HepG2 (cell line): ENCODE measurements around the gene ITGAE. TPM values are rescaled to one million over a fixed set of nuclear protein-coding genes. Genes with fewer than 3 reads are reported as not detected.

Source experiments
- FOXC1 ChIP-seq: sonication (generic); formaldehyde crosslinking; IDR thresholded peaks from 2 replicates; pipeline ENCODE4 v1.8.0; 2022; ENCODE audit warnings: mild to moderate bottlenecking, missing genetic modification reagents, borderline replicate concordance
- KDM5B ChIP-seq: sonication (generic); formaldehyde crosslinking; IDR thresholded peaks from 2 replicates; pipeline ENCODE4 v1.4.0; 2020; ENCODE audit warnings: missing genetic modification reagents, mild to moderate bottlenecking, borderline replicate concordance
- NFE2L1 ChIP-seq: sonication (generic); formaldehyde crosslinking; IDR thresholded peaks from 2 replicates; pipeline ENCODE4 v1.4.0; 2020; ENCODE audit warnings: missing genetic modification reagents, mild to moderate bottlenecking, borderline replicate concordance
- NFYB ChIP-seq: sonication (generic); formaldehyde crosslinking; IDR thresholded peaks from 2 replicates; pipeline ENCODE4 v1.4.0; 2020; ENCODE audit warnings: missing genetic modification reagents
- NR2F6 ChIP-seq, 2 experiments: IDR thresholded peaks; 2 replicates each; pipeline ENCODE4 v1.6.1; 2016; ENCODE audit warnings: antibody characterized with exemption in 1 of 2, mild to moderate bottlenecking in 1 of 2
- polyA plus RNA-seq, 8 experiments: library from polyadenylated mRNA; depleted of rRNA in 3 of 8; stranded (reverse) in 7 of 8; unstranded in 1 of 8; fragments of >200 nt; fragmentation: Illumina TruSeq in 4 of 8; extraction: Trizol in 4 of 8; gene quantifications; 2 replicates each; pipeline versions ENCODE4 v1.2.1 to v1.2.3, GENCODE V29; 2011 to 2016; ENCODE audit warnings: low read depth in 4 of 8, missing spikeins in 1 of 8, mixed read lengths in 1 of 8; ENCODE audit not compliant: insufficient read depth in 1 of 8
- total RNA-seq, 5 experiments: library from RNA; depleted of rRNA; stranded (reverse); fragments of >200 nt; fragmentation: Illumina TruSeq; extraction: Trizol; gene quantifications; 2 replicates each; pipeline ENCODE4 v1.2.3, GENCODE V29; 2016; ENCODE audit warnings: low read depth in 1 of 5
- TF ChIP-seq, protein P1 (sequence below): sonication (generic); formaldehyde crosslinking; IDR thresholded peaks from one replicate; pipeline ENCODE4 v1.5.1; 2020; ENCODE audit warnings: mild to moderate bottlenecking, missing genetic modification reagents; ENCODE audit errors: not compliant biosample characterization
- TF ChIP-seq, protein P2 (sequence below): sonication (generic); formaldehyde crosslinking; IDR thresholded peaks from 2 replicates; pipeline ENCODE4 v1.5.0; 2020; ENCODE audit warnings: missing genetic modification reagents

ITGAE gene
- total and polyA plus RNA-seq, 2 of the 13 experiments (the other 11 are each of a cell fraction or from before 2014, with no cell fraction given): 42.3 to 49.0 TPM

GRCh38 chr17:3723556-3724377 lies 77.2 kb downstream of the ITGAE start, which contains the start of gene HASPIN (continued):
- peak; percentile 71; the same call in 1 of the 2 replicates for TF ChIP-seq FOXC1
- TF ChIP-seq, protein P1, sequence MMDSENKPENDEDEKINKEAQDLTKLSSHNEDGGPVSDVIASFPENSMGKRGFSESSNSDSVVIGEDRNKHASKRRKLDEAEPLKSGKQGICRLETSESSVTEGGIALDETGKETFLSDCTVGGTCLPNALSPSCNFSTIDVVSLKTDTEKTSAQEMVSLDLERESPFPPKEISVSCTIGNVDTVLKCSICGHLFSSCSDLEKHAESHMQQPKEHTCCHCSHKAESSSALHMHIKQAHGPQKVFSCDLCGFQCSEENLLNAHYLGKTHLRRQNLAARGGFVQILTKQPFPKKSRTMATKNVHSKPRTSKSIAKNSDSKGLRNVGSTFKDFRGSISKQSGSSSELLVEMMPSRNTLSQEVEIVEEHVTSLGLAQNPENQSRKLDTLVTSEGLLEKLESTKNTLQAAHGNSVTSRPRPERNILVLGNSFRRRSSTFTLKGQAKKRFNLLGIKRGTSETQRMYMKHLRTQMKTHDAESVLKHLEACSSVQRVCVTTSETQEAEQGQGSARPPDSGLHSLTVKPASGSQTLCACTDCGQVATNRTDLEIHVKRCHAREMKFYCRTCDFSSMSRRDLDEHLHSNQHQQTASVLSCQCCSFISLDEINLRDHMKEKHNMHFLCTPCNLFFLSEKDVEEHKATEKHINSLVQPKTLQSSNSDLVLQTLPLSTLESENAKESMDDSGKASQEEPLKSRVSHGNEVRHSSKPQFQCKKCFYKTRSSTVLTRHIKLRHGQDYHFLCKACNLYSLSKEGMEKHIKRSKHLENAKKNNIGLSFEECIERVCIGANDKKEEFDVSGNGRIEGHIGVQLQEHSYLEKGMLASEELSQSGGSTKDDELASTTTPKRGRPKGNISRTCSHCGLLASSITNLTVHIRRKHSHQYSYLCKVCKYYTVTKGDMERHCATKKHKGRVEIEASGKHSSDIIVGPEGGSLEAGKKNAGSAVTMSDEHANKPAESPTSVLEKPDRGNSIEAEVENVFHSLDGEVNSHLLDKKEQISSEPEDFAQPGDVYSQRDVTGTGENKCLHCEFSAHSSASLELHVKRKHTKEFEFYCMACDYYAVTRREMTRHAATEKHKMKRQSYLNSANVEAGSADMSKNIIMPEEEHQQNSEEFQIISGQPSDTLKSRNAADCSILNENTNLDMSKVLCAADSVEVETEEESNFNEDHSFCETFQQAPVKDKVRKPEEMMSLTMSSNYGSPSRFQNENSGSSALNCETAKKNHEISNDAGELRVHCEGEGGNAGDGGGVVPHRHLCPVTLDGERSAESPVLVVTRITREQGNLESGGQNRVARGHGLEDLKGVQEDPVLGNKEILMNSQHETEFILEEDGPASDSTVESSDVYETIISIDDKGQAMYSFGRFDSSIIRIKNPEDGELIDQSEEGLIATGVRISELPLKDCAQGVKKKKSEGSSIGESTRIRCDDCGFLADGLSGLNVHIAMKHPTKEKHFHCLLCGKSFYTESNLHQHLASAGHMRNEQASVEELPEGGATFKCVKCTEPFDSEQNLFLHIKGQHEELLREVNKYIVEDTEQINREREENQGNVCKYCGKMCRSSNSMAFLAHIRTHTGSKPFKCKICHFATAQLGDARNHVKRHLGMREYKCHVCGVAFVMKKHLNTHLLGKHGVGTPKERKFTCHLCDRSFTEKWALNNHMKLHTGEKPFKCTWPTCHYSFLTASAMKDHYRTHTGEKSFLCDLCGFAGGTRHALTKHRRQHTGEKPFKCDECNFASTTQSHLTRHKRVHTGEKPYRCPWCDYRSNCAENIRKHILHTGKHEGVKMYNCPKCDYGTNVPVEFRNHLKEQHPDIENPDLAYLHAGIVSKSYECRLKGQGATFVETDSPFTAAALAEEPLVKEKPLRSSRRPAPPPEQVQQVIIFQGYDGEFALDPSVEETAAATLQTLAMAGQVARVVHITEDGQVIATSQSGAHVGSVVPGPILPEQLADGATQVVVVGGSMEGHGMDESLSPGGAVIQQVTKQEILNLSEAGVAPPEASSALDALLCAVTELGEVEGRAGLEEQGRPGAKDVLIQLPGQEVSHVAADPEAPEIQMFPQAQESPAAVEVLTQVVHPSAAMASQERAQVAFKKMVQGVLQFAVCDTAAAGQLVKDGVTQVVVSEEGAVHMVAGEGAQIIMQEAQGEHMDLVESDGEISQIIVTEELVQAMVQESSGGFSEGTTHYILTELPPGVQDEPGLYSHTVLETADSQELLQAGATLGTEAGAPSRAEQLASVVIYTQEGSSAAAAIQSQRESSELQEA: peak; percentile 80
- TF ChIP-seq NR2F6 (IDR thresholded peaks at IDR 0.05): no peak
- no peak for TF ChIP-seq NR2F6 (CRISPR knock-in tag; IDR thresholded peaks at IDR 0.05)
- TF ChIP-seq NFE2L1 (CRISPR knock-in tag): no peak; the same call in 1 of the 2 replicates
- TF ChIP-seq KDM5B: peak; percentile 85
- TF ChIP-seq, protein P2, sequence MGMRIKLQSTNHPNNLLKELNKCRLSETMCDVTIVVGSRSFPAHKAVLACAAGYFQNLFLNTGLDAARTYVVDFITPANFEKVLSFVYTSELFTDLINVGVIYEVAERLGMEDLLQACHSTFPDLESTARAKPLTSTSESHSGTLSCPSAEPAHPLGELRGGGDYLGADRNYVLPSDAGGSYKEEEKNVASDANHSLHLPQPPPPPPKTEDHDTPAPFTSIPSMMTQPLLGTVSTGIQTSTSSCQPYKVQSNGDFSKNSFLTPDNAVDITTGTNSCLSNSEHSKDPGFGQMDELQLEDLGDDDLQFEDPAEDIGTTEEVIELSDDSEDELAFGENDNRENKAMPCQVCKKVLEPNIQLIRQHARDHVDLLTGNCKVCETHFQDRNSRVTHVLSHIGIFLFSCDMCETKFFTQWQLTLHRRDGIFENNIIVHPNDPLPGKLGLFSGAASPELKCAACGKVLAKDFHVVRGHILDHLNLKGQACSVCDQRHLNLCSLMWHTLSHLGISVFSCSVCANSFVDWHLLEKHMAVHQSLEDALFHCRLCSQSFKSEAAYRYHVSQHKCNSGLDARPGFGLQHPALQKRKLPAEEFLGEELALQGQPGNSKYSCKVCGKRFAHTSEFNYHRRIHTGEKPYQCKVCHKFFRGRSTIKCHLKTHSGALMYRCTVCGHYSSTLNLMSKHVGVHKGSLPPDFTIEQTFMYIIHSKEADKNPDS (CRISPR knock-in tag): no peak
- TF ChIP-seq NFYB (CRISPR knock-in tag): no peak; the same call in 1 of the 2 replicates
- TF ChIP-seq, all 625 proteins: peak for 321
